GM19395 (cell line): Measurements from ENCODE around the gene PLEKHJ1.
A peak's percentile ranks its signal among the peaks of the same experiment; 100 is the strongest.

ENCODE experiments used
- ATAC-seq: cut with Tn5 transposase; IDR thresholded peaks from one replicate; pipeline ENCODE4 v1.9.1; 2021; ENCODE audit warnings: mild to moderate bottlenecking, moderate library complexity; ENCODE audit not compliant: unreplicated experiment

Gene PLEKHJ1

DNA sequence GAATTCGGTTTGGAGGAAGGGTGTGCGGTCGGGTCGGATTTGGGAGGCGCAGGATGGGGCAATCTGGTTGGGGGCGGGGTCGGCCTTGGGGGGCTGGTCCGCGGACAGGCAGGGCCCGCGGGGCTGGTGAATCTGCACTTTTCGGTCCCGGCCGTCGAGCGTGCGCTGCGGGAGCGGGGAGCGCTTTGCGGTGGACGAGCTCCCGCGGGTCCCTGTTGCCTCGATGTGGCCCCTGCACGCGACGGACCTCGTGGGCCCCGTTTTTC, 34.0 kb upstream of the PLEKHJ1 start:
- no peak for ATAC-seq

- peak; percentile 46 for ATAC-seq
Observed at GRCh38 chr19:2269244-2270156, 33.4 kb upstream of the PLEKHJ1 start.

- ATAC-seq = no peak
Observed at GRCh38 chr19:2268861-2269243, 32.7 kb upstream of the PLEKHJ1 start.

DNA sequence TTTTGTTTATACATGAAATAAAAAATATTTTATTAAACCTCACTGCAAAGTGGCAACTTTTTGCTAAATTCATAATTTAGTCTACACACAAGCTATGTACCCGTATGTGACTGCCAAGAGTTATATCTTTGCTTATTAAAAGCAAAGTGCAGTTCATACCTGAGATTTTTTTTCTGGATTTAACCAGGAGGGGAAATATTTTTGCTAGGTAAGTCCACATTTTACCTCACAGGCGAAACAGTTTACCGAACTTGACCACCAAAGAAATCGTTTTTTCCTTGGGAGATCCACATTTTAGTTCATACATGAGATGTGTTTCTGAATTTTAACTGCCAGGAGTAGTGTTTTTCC, 32.3 kb upstream of the PLEKHJ1 start:
- no peak for ATAC-seq

GRCh38 chr19:2266183-2266993, 30.3 kb upstream of the PLEKHJ1 start:
- ATAC-seq = no peak

- no peak for ATAC-seq
Observed at GRCh38 chr19:2261438-2262172, 25.5 kb upstream of the PLEKHJ1 start.

DNA sequence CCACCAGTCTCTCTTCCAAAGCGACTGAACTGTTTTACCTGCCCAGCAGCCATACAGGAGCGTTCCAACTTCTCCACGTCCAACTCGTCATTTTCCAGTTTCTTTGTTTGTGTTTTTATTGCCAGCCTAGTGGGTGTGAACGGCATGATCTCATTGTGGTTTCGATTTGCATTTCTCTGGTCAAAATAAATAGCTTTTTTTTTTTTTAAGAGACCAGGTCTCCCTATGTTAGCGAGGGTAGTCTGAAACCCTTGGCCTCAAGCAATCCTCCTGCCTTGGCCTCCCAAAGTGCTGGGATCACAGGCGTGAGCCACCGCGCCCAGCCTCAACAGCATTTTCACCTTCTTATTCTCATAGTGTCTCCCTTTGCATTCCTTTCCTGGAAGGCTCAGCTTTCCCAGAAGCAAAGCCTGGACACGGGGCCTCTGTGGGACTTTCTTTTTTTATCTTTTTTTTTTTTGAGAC, 24.2 kb upstream of the PLEKHJ1 start:
- no peak for ATAC-seq

- no peak for ATAC-seq
Observed at GRCh38 chr19:2259336-2259735, 23.2 kb upstream of the PLEKHJ1 start.

- no peak for ATAC-seq
Observed at GRCh38 chr19:2255982-2256685, 20.0 kb upstream of the PLEKHJ1 start, which contains the start of gene JSRP1. Gene JSRP1, minus strand, starts transcription at chr19:2256417. Its CDS starts 1,103 bp downstream, at chr19:2255314.

DNA sequence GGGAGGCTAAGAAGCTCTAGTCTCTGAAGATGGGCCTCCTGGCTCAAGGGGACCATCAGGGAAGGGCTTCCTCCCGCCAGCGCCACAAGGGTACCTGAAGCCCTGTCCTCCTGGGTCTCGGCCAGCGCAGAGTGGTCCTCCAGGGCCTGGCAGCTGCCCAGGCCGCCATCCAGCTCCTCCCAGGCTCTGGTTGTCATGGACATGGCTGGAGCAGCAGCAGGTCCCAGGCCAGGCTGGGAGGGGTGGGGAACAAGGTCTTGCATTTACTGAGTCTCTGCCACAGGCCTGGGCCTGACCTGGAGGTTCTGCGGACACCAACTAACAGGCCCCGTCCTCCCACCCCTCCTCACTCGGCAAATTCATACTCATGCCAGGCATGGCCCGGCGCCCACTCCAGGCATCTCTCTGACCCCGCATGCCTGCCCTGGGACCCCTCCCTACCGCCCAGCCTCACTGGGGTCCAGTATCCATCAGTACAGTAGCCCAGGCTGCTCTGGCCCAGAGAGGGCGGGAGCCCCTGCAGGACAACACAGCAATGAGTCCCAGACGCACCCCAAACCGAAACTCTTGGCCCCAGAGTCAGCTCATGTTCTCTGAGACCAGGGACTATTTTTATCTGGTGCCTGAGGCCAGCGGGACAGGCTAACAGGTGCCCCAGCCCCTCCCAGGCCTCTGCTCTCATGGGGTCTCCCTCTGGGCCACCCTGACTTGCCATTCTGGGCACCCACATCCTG, 19.1 kb upstream of the PLEKHJ1 start:
- ATAC-seq = no peak

- ATAC-seq = no peak
Observed at GRCh38 chr19:2254064-2254872, 18.1 kb upstream of the PLEKHJ1 start.

DNA sequence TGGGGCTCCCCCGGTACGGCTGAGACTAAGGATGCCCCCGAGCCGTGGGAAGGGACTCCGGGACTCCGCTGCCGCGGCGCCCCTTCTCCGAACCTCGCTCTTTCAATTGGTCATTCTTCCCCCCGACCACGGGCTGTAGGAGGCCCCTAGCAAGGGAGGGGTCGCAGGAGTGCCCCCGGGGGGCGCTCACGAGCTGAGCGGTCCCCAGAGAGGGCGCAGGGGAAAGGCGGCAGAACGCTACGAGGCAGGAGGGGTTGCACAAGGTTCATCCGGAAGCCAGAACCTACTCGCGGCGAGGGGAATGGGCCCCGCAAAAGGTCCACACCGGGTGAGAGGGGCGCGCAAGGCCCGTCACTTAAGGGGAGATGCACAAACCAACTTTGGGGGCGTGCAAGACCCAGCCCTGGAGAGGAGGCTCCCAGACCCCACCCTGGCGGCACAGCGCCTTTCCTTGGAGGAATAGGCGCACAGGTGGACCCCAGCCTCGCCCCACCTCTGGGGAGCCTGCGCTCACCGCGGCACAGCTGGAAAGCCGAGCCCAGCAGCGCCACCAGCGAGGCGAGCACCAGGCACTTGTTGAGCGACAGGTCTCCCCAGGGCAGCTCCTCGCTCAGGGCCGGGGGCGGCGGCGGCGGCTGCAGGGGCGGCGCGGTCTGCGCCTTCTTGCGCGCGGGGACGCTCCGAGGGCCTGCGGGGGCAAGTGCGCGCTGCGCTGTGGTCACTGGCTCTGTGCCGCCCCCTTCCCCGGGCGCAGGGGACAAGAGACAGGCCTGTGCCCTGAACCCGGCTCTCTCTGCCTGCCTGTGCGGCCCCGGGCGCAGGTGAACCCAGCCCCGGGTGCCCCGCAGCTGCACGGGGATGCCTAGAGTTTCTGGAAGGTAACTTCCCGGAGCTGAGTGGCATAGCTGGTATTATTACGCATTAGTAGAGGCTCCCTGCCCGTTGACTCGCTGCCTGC, 17.3 kb upstream of the PLEKHJ1 start:
- no peak for ATAC-seq

DNA sequence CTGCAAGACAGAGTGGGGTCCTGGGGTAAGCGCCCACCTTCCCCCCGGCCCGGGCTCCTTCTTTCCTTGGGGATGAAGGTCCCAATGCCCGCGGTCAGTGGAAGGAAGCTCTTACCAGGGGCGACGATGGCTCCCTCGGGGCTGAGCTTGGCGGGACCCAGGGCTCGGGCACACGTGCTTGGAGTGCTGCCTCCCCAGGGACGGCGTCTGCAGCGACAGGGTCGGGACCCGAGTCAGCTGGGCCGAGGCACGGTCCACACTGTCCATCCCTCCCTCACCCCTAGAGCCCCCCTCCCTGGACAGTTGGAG, 16.6 kb upstream of the PLEKHJ1 start:
- ATAC-seq = no peak

DNA sequence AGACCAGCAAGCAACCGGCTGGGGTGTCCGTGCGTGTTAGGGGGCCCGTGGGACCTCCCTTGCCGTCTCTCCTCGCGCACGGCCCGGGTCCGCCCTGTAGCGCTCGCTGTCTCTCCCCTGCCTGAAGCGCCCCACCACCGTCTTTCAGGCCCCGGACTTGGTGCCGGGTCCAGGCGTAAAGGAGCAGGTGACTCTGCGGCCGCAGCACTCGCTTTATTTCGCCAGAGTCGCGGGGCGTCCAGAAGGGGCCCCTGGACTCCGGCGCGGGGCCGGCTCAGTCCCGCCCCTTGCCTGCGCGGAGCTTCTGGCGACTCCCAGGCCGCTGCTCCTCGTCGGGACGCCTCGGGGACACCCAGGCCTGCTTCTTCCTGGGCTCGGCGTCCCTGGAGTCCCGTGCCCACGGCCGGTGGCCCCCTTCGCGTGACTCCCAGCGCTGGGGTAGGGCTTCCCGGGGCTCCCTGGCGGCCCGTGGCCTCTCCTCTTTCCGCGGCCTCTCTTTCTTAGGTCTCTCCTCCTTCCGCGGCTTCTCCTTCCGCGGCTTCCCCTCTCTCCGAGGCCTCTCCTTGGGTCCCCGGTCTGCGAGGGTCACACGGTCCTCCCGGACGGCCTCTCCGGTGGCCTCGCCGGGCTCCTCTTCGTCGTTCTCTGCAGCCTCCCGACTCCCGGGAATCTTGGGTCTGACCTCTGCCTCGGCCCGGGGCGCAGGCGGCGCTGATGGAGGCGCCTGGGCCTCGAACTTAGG, 16.1 kb upstream of the PLEKHJ1 start:
- ATAC-seq = no peak

DNA sequence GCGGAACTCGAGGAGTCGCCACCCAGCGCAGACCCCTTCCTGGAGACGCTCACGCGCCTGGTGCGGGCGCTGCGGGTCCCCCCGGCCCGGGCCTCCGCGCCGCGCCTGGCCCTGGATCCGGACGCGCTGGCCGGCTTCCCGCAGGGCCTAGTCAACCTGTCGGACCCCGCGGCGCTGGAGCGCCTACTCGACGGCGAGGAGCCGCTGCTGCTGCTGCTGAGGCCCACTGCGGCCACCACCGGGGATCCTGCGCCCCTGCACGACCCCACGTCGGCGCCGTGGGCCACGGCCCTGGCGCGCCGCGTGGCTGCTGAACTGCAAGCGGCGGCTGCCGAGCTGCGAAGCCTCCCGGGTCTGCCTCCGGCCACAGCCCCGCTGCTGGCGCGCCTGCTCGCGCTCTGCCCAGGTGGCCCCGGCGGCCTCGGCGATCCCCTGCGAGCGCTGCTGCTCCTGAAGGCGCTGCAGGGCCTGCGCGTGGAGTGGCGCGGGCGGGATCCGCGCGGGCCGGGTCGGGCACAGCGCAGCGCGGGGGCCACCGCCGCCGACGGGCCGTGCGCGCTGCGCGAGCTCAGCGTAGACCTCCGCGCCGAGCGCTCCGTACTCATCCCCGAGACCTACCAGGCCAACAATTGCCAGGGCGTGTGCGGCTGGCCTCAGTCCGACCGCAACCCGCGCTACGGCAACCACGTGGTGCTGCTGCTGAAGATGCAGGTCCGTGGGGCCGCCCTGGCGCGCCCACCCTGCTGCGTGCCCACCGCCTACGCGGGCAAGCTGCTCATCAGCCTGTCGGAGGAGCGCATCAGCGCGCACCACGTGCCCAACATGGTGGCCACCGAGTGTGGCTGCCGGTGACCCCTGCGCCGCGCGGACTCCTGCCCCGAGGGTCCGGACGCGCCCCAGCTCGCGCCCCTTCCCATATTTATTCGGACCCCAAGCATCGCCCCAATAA, 15.3 kb upstream of the PLEKHJ1 start:
- ATAC-seq = no peak

GRCh38 chr19:2250766-2251105, 14.6 kb upstream of the PLEKHJ1 start:
- ATAC-seq = no peak
